OCI-LY7 (cell line): Measurements from ENCODE around the gene PCDHGB5. TPM values are rescaled to one million over a fixed set of nuclear protein-coding genes. Genes with fewer than 3 reads are reported as not detected.
"Not testable (repeated sequence)": the region's sequence is repeated elsewhere in the genome, so short reads cannot be mapped to it uniquely, and the experiment has no call there.

Experiments
- BruUV-seq: library from RNA; stranded (reverse); fragments of 400-500 nt; replicated peaks from 2 replicates; lab custom pipeline; 2021; lab: Mats Ljungman, UMichigan
- CTCF ChIA-PET: fragments of 300-600 bp; sonication (Branson Sonifier 250); formaldehyde crosslinking; loops from one replicate; lab custom pipeline; 2022; ENCODE audit warnings: antibody characterized with exemption; ENCODE audit not compliant: unreplicated experiment; lab: Charles Lee
- POLR2A ChIA-PET: fragments of 300-600 bp; sonication (Branson Sonifier 250); formaldehyde crosslinking; loops from one replicate; lab custom pipeline; 2022; ENCODE audit warnings: antibody characterized with exemption; lab: Charles Lee
- DNase-seq: peaks from one replicate; pipeline ENCODE4 v3.0.0-alpha.2; 2015; ENCODE audit warnings: low spot score
- H2AFZ ChIP-seq: fragments of 200-600 bp; sonication (generic), shearing (Covaris generic); 2 replicates; pipeline ENCODE4 v1.6.1; 2014; ENCODE audit warnings: mild to moderate bottlenecking, antibody characterized with exemption, low read length, moderate library complexity
- H3K27ac ChIP-seq: fragments of 200-600 bp; sonication (generic); 2 replicates; pipeline ENCODE4 v1.5.1; 2014; ENCODE audit warnings: mixed run types, low read depth, mild to moderate bottlenecking, moderate library complexity, low read length, inconsistent platforms; ENCODE audit not compliant: poor library complexity, severe bottlenecking
- H3K36me3 ChIP-seq: fragments of 200-600 bp; sonication (generic); 2 replicates; pipeline ENCODE4 v1.6.1; 2014; ENCODE audit warnings: mild to moderate bottlenecking, antibody characterized with exemption, low read length, moderate library complexity, mixed read lengths; ENCODE audit not compliant: insufficient read depth
- H3K4me1 ChIP-seq: fragments of 200-600 bp; sonication (generic); 2 replicates; pipeline ENCODE4 v1.5.1; 2014; ENCODE audit warnings: mild to moderate bottlenecking, low read length; ENCODE audit not compliant: insufficient read depth, poor library complexity, severe bottlenecking
- H3K4me2 ChIP-seq: fragments of 200-600 bp; sonication (generic); 2 replicates; pipeline ENCODE4 v1.6.1; 2014; ENCODE audit warnings: mild to moderate bottlenecking, low read length
- H3K4me3 ChIP-seq: fragments of 200-600 bp; sonication (generic); 2 replicates; pipeline ENCODE4 v1.5.1; 2014; ENCODE audit warnings: mild to moderate bottlenecking, low read depth, low read length; ENCODE audit not compliant: poor library complexity, severe bottlenecking
- H3K79me2 ChIP-seq: fragments of 200-600 bp; sonication (generic); 2 replicates; pipeline ENCODE4 v1.6.1; 2016; ENCODE audit warnings: low read depth, mild to moderate bottlenecking, low read length, moderate library complexity, mixed read lengths; ENCODE audit not compliant: insufficient read depth
- H3K9me2 ChIP-seq: fragments of 200-600 bp; sonication (generic); 2 replicates; pipeline ENCODE4 v1.6.1; 2016; ENCODE audit warnings: mild to moderate bottlenecking, low read length, mixed read lengths; ENCODE audit not compliant: insufficient read depth
- H3K9me3 ChIP-seq: fragments of 200-600 bp; sonication (generic); 2 replicates; pipeline ENCODE4 v1.6.1; 2014; ENCODE audit warnings: mild to moderate bottlenecking, mixed run types, low read length, mixed read lengths
- H4K20me1 ChIP-seq: fragments of 200-600 bp; sonication (generic); 2 replicates; pipeline ENCODE4 v1.6.1; 2014; ENCODE audit warnings: mild to moderate bottlenecking, antibody characterized with exemption, low read length, moderate library complexity, mixed read lengths; ENCODE audit not compliant: insufficient read depth
- EZH2phosphoT487 ChIP-seq: fragments of 200-600 bp; sonication (generic); IDR thresholded peaks from 2 replicates; pipeline ENCODE4 v1.6.1; 2018; ENCODE audit warnings: low read depth, borderline replicate concordance, mild to moderate bottlenecking, mixed run types, antibody characterized with exemption, low read length, moderate library complexity, mixed read lengths
- intact Hi-C: fragments of 100-400 bp; cut with micrococcal nuclease; formaldehyde crosslinking; loops from one replicate; pipeline ENCODE4 v1.10.0; 2022; ENCODE audit not compliant: unreplicated experiment
- total RNA-seq, 2 experiments: library from RNA; depleted of rRNA in 1 of 2; stranded (reverse); fragments of >200 nt in 1 of 2; shearing (Covaris generic) in 1 of 2; gene quantifications; 2 replicates each; pipeline ENCODE4 v1.2.3, GENCODE V29; 2014 to 2022
- TF ChIP-seq, protein P1 (sequence below): fragments of 200-600 bp; sonication (generic); conservative IDR thresholded peaks from 2 replicates; pipeline ENCODE4 v1.5.1; 2014; ENCODE audit warnings: mild to moderate bottlenecking, antibody characterized with exemption, low read length, moderate library complexity, mixed read lengths

PCDHGB5 gene
- total RNA-seq, 2 experiments from 2014 or later = 5.1 to 8.6 TPM

DNA sequence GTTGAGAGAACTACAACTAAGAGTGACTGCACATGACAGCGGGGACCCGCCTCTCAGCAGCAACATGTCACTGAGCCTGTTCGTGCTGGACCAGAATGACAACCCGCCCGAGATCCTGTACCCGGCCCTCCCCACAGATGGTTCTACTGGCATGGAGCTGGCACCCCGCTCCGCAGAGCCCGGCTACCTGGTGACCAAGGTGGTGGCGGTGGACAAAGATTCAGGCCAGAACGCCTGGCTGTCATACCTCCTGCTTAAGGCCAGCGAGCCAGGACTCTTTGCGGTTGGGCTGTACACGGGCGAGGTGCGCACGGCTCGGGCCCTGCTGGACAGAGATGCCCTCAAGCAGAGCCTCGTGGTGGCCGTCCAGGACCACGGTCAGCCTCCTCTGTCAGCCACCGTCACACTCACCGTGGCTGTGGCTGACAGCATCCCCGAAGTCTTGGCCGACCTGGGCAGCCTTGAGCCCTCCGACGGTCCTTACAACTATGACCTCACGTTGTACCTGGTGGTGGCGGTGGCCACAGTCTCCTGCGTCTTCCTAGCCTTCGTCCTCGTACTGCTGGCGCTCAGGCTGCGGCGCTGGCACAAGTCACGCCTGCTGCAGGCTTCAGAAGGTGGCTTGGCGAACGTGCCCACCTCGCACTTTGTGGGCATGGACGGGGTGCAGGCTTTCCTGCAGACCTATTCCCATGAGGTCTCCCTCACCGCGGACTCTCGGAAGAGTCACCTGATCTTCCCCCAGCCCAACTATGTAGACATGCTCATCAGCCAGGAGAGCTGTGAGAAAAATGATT, 13.1 kb upstream of the PCDHGB5 start:
- intact Hi-C loops = no loop called here
- TF ChIP-seq, protein P1, sequence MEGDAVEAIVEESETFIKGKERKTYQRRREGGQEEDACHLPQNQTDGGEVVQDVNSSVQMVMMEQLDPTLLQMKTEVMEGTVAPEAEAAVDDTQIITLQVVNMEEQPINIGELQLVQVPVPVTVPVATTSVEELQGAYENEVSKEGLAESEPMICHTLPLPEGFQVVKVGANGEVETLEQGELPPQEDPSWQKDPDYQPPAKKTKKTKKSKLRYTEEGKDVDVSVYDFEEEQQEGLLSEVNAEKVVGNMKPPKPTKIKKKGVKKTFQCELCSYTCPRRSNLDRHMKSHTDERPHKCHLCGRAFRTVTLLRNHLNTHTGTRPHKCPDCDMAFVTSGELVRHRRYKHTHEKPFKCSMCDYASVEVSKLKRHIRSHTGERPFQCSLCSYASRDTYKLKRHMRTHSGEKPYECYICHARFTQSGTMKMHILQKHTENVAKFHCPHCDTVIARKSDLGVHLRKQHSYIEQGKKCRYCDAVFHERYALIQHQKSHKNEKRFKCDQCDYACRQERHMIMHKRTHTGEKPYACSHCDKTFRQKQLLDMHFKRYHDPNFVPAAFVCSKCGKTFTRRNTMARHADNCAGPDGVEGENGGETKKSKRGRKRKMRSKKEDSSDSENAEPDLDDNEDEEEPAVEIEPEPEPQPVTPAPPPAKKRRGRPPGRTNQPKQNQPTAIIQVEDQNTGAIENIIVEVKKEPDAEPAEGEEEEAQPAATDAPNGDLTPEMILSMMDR = no peak
- no peak for TF ChIP-seq EZH2phosphoT487

DNA sequence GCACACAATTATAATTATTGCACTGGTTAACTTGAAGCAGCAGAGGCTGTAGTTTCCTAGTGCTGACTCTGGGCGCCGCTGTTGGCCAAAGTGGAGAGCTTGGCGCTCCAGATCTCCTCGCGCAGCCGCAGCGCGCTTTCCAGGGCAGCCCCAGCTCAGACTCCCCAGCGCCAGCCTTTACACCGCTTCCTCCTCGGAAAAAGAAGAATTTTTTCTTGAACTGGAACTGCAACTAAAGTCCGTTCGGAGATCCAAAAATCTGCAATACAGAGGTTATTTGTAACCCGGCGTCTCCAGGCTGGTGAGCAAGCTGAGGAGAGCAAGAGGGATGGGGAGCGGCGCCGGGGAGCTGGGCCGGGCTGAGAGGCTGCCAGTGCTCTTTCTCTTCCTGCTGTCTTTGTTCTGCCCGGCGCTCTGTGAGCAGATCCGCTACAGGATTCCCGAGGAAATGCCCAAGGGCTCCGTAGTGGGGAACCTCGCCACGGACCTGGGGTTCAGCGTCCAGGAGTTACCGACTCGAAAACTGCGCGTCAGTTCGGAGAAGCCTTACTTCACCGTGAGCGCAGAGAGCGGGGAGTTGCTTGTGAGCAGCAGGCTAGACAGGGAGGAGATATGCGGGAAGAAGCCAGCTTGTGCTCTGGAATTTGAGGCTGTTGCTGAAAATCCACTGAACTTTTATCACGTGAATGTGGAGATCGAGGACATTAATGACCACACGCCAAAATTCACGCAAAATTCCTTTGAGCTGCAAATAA, 10.0 kb upstream of the PCDHGB5 start, which contains the start of gene PCDHGB4:
PCDHGB4 (plus strand) TSS at position 142 of the 755 bp plus-strand sequence; CDS start at position 329, 187 bp downstream.
- H3K4me1 ChIP-seq, H2AFZ ChIP-seq, H4K20me1 ChIP-seq, H3K9me3 ChIP-seq, H3K27ac ChIP-seq, H3K79me2 ChIP-seq, CTCF ChIA-PET, H3K9me2 ChIP-seq, BruUV-seq, H3K36me3 ChIP-seq: not testable (repeated sequence)
- peak within 1 kb of the TSS; percentile 61 for H3K4me3 ChIP-seq
- intact Hi-C loops = loop anchor here (1.0 kb wide), 1 partner anchor 25 kb away; the partner anchor contains the start of gene PCDHGA10
- peak; percentile 58 for DNase-seq
- TF ChIP-seq, protein P1 = peak; percentile 75
- POLR2A ChIA-PET = interaction anchor here (0.6 to 1.4 kb wide), 2 partner anchors 9 to 119 kb away, joined by 3 to 4 read pairs; no protein-coding TSS in a partner anchor
- H3K4me2 ChIP-seq = peak within 1 kb of the TSS; percentile 31; the same call in 1 of the 2 replicates

More for the DNA sequence above, 13.1 kb upstream of the PCDHGB5 start:
- CTCF ChIA-PET = no interaction called here
- no peak for DNase-seq
- BruUV-seq = no TSS peak
- no peak overlapping the region for H3K27ac ChIP-seq
- no peaks in the 10 kb centered on the region for H4K20me1 ChIP-seq
- POLR2A ChIA-PET = no interaction called here
- no peaks in the 10 kb centered on the region for H3K9me2 ChIP-seq
- H3K36me3 ChIP-seq = no peaks in the 10 kb centered on the region
- H3K4me2 ChIP-seq = no peak overlapping the region
- no peaks in the 10 kb centered on the region for H3K79me2 ChIP-seq
- no peaks in the 10 kb centered on the region for H3K4me1 ChIP-seq
- no peaks in the 10 kb centered on the region for H3K9me3 ChIP-seq
- H3K4me3 ChIP-seq = no peak overlapping the region
- no peak overlapping the region for H2AFZ ChIP-seq
